GM12875 (cell line): ENCODE measurements around the gene MVB12B.

Experiments used
- H3K4me3 ChIP-seq: one replicate; pipeline ENCODE4 v1.5.1; 2011; ENCODE audit warnings: low read depth, low read length, control low read depth
- TF ChIP-seq, protein P1 (sequence below): IDR thresholded peaks from 2 replicates; pipeline ENCODE4 v1.5.1; 2011; ENCODE audit warnings: low read depth, mild to moderate bottlenecking, control low read depth, inconsistent platforms, low read length, moderate library complexity, borderline replicate concordance; ENCODE audit not compliant: insufficient read depth

MVB12B gene

DNA sequence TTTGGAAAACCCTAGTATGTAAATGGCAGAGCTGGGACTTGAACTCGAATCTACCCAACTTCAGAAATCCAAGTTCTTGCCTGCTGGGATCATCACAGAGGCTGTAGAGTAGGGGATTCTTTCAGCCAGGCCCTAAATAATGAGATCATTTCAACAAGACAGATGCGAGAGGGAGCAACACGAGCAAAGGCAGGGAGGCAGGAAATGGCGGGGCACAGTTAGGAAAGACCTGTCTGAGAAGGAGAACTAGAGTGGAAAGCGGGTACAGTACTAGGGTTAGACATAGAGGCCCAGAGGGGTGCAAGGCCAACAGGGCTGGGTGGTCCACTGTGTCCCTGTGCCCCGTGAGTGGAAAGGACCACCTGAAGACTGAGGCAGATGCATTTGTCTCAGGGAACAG, 46.1 kb downstream of the MVB12B start:
- TF ChIP-seq, protein P1, sequence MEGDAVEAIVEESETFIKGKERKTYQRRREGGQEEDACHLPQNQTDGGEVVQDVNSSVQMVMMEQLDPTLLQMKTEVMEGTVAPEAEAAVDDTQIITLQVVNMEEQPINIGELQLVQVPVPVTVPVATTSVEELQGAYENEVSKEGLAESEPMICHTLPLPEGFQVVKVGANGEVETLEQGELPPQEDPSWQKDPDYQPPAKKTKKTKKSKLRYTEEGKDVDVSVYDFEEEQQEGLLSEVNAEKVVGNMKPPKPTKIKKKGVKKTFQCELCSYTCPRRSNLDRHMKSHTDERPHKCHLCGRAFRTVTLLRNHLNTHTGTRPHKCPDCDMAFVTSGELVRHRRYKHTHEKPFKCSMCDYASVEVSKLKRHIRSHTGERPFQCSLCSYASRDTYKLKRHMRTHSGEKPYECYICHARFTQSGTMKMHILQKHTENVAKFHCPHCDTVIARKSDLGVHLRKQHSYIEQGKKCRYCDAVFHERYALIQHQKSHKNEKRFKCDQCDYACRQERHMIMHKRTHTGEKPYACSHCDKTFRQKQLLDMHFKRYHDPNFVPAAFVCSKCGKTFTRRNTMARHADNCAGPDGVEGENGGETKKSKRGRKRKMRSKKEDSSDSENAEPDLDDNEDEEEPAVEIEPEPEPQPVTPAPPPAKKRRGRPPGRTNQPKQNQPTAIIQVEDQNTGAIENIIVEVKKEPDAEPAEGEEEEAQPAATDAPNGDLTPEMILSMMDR, result no peak
- no peak overlapping the region for H3K4me3 ChIP-seq

DNA sequence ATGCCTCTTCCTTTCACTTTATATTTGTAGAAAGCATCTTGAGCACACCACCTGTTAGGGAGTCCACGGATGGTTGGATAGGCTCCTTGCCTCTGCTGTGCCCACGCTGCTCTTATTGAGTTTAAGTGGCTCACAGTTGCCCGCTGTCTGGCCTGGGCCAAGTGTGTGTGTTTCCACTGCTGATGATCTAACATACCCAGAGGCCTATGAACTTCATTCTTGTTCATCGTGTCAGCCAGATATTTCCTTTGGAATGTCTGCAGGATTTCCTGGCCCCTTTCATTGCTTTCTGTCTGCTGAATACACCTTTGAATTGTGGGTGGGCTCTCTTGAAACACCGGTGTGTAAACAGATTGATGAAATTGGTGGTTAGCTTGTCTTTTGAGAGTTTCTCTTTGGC, 46.6 kb downstream of the MVB12B start:
- TF ChIP-seq, protein P1, result no peak
- no peak overlapping the region for H3K4me3 ChIP-seq

DNA sequence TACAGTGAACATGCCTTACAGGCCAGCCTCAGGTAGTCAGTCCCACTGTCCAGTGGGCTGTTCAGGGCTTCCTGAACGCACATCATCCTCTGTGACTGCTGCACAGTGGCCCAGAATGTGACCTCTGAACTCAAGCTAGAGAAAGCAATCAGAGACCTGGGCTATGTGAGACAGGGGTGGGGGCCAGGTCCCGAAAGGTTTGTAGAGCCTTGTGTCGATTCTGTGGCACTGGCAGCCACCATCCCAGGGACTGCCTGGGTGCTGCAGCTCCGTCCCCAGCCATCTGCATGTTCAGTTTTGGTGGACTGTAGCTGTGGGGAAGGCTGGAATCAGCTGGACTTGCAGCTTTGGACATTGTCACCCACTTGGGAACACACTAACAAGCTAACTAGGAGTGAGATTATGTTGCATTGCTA, 47.7 kb downstream of the MVB12B start:
- no peak overlapping the region for H3K4me3 ChIP-seq
- TF ChIP-seq, protein P1, result no peak

DNA sequence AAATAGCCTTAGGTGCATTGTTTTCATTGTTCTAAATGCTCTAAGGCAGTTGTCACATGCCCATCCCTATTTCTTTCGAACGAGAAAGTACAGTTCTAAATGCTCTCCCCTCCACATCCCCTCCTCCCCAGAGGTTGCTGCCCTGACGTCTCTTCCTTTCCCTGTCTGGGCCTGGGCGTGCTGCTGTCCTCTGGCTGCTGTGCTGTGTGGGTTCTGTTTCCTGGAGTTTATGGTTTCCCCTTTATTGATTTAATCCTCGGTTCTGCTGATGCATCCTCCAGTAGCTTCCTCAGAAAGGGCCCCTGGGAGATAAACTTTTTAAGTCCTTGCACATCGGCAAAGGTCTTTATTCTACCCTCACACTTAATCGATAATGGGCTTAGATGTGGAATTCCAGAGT, 48.8 kb downstream of the MVB12B start:
- no peak overlapping the region for H3K4me3 ChIP-seq
- TF ChIP-seq, protein P1, result no peak

DNA sequence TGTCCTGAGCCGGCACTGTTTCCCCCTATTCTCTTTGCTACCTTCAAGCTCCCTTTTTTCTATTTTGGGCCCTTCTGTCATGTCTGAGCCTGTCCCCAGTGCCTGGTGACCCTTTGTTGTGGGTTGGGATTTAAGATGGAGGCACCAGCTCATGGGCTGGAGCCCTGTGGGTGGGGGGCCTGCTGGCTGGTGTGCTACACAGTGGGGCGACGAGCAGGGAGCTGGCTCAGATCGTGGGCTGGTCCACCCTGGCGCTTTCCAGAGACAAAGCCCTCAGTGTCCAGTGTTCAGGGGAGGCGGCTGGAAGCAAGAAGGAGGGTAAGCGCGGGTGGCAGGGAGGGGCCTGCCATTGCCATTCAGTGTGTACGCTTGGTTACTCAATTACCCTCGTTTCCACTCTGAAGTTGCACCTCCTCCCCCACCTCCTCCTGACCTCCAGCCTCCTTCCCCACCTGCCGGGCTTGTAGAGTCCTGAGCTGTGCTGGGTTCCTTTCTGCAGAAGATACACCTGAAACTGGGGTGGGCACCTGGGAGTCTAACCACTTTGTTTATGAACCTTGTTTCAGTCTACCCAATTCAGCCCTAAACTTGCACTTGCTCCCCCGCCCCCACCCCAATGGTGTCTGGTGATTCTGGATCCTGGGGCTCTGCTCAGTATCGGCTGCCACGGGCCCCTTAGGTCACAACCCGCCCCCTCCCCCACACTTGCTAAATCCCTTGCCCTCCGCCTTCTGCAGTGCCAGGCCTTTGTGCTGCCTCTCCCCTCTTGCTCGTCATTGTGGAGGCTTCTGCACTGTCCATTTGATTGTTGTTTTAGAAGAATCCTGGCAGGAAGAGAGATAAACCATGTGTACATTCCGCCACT, 49.9 kb downstream of the MVB12B start:
- TF ChIP-seq, protein P1, result no peak
- H3K4me3 ChIP-seq, result no peak overlapping the region

DNA sequence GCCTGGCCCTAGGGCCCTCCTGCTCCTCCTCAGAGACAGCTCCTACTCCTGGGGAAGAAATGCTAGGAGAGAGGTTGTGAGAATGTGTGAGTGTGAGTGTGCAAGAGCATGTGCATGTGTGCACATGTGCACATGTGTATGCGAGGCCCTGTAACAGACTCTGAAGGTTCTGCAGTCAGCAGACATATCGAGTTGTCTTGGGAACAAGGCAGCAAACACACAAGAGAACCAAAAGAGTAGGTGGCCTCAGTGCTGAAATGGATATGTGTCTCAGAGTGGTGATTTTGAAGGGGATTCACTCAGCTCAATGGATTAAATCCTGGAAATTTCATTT, 50.5 kb downstream of the MVB12B start:
- TF ChIP-seq, protein P1, result no peak
- no peak overlapping the region for H3K4me3 ChIP-seq

DNA sequence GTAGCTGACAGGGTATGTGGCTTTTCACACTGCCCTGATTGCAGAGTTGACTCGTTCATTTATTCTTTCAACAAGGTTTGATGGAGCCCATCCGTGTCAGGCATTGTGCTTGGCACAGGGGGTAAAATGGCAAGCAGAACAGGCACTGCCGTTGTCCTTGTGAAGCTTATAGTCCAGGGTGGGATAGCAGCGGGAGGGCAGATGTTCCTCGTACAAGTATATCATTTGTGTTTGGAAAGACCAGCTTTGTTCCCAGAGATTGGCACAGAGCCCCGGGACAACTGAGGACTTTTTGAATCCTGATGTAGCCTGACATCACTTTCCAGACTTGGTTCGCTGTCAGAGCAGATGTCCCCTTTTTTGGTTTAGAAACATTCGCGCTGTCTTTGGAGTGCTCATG, 50.9 kb downstream of the MVB12B start:
- H3K4me3 ChIP-seq, result no peak overlapping the region
- TF ChIP-seq, protein P1, result no peak
